Subcutaneous adipose tissue (tissue), 4 donors: Measurements from ENCODE around the gene STIMATE. TPM values are rescaled to one million over a fixed set of nuclear protein-coding genes. Genes with fewer than 3 reads are reported as not detected.

ENCODE experiments used
- total RNA-seq, 4 donors: library from RNA; depleted of rRNA; stranded (reverse); fragments of >200 nt; gene quantifications; one replicate each; pipeline ENCODE4 v1.1.0, GENCODE V29; 2016
- TF ChIP-seq, protein P1 (sequence below): fragments of 450-650 bp; IDR thresholded peaks from one replicate; pipeline ENCODE4 v1.5.1; 2016; ENCODE audit warnings: low read depth, mild to moderate bottlenecking, control low read depth, antibody characterized with exemption, moderate library complexity

The STIMATE gene
- total RNA-seq, 4 donors from 2014 or later, result 21.4 to 32.0 (median 23.3) TPM

- TF ChIP-seq, protein P1, sequence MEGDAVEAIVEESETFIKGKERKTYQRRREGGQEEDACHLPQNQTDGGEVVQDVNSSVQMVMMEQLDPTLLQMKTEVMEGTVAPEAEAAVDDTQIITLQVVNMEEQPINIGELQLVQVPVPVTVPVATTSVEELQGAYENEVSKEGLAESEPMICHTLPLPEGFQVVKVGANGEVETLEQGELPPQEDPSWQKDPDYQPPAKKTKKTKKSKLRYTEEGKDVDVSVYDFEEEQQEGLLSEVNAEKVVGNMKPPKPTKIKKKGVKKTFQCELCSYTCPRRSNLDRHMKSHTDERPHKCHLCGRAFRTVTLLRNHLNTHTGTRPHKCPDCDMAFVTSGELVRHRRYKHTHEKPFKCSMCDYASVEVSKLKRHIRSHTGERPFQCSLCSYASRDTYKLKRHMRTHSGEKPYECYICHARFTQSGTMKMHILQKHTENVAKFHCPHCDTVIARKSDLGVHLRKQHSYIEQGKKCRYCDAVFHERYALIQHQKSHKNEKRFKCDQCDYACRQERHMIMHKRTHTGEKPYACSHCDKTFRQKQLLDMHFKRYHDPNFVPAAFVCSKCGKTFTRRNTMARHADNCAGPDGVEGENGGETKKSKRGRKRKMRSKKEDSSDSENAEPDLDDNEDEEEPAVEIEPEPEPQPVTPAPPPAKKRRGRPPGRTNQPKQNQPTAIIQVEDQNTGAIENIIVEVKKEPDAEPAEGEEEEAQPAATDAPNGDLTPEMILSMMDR, result no peak
These were observed 60.9 kb downstream of the STIMATE start for GRCh38 chr3:52836471-52836845.

- TF ChIP-seq, protein P1, result no peak
These were observed 61.4 kb downstream of the STIMATE start for GRCh38 chr3:52835766-52836470.

GRCh38 chr3:52834871-52835501 lies 62.4 kb downstream of the STIMATE start, which contains the start of gene MUSTN1:
MUSTN1 (minus strand) TSS chr3:52835019; CDS start chr3:52834948, 71 bp downstream.
- TF ChIP-seq, protein P1, result no peak

DNA sequence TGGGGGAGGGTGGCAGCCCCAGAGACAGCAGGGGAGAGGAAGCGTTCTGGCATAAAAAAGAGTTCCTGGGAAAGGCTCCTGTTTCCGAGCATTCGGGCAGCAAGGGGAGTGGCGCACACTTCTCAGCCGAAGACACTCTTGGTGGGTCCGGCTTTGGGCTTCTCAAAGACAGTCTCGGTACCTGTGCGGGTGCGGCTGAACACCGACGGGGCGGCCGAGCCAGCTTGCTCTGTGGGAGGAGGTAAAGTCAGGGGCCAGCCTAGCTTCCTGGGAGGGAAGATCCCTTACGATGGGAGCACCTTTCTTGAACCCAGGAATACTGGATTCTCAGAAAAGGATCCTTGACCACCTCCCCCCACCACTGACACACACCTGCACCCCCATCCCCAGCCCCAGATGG lies 64.1 kb downstream of the STIMATE start:
- TF ChIP-seq, protein P1, result no peak

GRCh38 chr3:52831500-52832301 lies 65.6 kb downstream of the STIMATE start:
- TF ChIP-seq, protein P1, result no peak

- TF ChIP-seq, protein P1, result no peak
These were observed 66.7 kb downstream of the STIMATE start, which contains the start of gene ITIH4 for GRCh38 chr3:52830535-52831258. ITIH4 (minus strand) TSS chr3:52830672; CDS start chr3:52830642, 30 bp downstream.
